ENCODE data around the gene NKIRAS1.
"Not testable (repeated sequence)": the region's sequence is repeated elsewhere in the genome, so short reads cannot be mapped to it uniquely, and the experiment has no call there.

Gene NKIRAS1

DNA sequence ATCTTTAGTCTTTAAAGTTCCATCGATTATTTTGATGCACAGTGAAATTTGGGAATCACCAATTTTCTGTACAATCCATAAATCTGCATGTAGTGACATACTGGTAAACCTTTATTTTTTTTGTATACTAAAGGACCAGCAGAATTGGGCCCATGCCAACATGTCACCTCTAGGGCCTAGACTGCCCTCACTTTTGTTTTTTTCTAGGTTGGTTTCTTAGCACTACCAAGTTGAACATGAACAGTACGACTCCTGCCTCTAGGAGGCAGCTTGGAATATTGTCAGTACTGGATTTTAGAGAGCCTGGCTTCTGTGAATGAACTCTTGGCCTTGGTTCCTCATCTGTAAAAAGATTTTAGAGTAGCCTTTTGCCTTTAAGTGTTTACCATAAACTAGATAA is 32.3 kb downstream of the NKIRAS1 start:
- TF ChIP-seq, protein P1, sequence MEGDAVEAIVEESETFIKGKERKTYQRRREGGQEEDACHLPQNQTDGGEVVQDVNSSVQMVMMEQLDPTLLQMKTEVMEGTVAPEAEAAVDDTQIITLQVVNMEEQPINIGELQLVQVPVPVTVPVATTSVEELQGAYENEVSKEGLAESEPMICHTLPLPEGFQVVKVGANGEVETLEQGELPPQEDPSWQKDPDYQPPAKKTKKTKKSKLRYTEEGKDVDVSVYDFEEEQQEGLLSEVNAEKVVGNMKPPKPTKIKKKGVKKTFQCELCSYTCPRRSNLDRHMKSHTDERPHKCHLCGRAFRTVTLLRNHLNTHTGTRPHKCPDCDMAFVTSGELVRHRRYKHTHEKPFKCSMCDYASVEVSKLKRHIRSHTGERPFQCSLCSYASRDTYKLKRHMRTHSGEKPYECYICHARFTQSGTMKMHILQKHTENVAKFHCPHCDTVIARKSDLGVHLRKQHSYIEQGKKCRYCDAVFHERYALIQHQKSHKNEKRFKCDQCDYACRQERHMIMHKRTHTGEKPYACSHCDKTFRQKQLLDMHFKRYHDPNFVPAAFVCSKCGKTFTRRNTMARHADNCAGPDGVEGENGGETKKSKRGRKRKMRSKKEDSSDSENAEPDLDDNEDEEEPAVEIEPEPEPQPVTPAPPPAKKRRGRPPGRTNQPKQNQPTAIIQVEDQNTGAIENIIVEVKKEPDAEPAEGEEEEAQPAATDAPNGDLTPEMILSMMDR (IDR thresholded peaks at IDR 0.05; ENCODE audit: control insufficient read depth, insufficient read depth, low read depth, low read length, missing control alignments): no peak
- DNase-seq (ENCODE audit: low read depth): no peak
- H3K4me3 ChIP-seq (ENCODE audit: control insufficient read depth, low read depth, low read length): no peak overlapping the region

DNA sequence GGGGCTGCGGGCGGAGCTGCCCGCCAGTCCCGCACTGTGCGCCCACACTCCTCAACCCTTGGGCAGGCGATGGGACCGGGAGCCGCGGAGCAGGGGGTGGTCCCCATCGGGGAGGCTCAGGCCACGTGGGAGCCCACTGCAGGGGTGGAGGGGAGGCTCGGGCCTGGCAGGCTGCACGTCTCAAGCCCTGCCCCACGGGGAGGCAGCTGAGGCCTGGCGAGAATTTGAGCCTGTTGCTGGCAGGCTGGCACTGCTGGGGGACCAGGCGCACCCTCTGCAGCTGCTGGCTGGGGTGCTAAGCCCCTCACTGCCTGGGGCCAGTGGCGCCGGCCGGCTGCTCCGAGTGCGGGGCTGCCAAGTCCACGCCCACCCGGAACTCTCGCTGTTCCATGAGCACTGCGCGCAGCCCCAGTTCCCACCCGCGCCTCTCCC is 34.3 kb downstream of the NKIRAS1 start:
- no peak for DNase-seq (ENCODE audit: low read depth)
- TF ChIP-seq, protein P1 (IDR thresholded peaks at IDR 0.05; ENCODE audit: control insufficient read depth, insufficient read depth, low read depth, low read length, missing control alignments): no peak
- H3K4me3 ChIP-seq (ENCODE audit: control insufficient read depth, low read depth, low read length): no peak overlapping the region

DNA sequence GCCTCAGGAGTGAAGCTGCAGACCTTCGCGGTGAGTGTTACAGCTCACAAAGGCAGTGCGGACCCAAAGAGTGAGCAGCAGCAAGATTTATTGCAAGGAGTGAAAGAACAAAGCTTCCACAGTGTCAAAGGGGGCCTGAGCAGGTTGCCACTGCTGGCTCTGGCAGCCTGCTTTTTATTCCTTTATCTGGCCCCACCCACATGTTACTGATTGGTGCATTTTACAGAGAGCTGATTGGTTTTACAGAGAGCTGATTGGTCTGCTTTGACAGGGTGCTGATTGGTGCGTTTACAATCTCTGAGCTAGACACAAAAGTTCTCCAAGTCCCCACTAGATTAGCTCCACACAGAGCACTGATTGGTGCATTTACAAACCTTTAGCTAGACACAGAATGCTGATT is 34.8 kb downstream of the NKIRAS1 start:
- not testable (repeated sequence) for DNase-seq (ENCODE audit: low read depth); H3K4me3 ChIP-seq (ENCODE audit: control insufficient read depth, low read depth, low read length)

DNA sequence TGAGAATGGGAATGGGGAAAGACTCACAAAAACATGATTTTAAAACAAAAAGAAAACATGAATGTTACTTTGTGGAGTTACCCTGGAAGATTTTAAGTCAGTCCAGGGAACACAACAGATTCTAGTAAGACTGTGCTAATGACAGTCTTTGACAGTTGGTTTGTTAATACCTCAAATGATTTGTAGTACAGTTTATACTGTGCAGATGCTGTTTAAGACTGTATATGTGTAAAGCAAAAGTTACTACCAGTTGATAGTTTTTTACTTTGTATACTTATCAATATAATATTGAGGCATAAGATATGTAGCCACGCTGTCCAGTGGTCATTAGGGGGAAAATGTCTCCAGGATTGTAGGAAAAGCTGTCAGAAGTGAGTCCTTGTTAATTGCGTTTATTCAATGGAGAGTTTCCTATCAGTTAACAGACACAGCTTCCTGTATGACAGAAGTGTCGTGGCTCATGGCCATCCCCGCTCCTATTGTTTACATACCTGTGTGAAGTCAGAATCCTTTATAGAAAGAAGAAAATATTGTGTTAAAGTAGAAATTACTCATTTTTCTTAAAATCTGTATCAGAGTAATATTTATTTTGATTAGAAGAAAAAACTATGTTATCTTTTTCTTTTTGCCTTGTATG is 36.0 kb downstream of the NKIRAS1 start:
- H3K4me3 ChIP-seq (ENCODE audit: control insufficient read depth, low read depth, low read length): no peak overlapping the region
- TF ChIP-seq, protein P1 (IDR thresholded peaks at IDR 0.05; ENCODE audit: control insufficient read depth, insufficient read depth, low read depth, low read length, missing control alignments): no peak
- no peak for DNase-seq (ENCODE audit: low read depth)

DNA sequence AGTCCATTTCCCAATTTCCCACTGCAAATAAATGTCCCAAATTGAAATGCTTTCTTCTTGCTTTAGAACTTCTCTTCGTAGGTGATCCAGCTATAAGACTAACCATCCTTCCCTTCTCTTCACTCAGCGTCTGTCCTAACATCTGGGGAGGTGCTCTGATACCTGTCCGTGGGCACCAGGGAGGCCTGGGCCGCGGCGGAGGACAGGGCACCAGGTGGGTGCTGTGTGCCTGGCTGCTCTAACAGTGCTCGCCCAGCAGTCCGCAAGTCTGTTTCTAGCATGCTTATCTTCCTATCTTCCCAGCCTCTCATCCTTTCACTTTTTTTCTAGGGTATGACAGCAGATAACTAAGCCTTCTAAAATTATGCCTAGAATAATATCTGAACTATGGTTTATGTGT is 37.3 kb downstream of the NKIRAS1 start:
- DNase-seq (ENCODE audit: low read depth): no peak
- TF ChIP-seq, protein P1 (IDR thresholded peaks at IDR 0.05; ENCODE audit: control insufficient read depth, insufficient read depth, low read depth, low read length, missing control alignments): no peak
- no peak overlapping the region for H3K4me3 ChIP-seq (ENCODE audit: control insufficient read depth, low read depth, low read length)

DNA sequence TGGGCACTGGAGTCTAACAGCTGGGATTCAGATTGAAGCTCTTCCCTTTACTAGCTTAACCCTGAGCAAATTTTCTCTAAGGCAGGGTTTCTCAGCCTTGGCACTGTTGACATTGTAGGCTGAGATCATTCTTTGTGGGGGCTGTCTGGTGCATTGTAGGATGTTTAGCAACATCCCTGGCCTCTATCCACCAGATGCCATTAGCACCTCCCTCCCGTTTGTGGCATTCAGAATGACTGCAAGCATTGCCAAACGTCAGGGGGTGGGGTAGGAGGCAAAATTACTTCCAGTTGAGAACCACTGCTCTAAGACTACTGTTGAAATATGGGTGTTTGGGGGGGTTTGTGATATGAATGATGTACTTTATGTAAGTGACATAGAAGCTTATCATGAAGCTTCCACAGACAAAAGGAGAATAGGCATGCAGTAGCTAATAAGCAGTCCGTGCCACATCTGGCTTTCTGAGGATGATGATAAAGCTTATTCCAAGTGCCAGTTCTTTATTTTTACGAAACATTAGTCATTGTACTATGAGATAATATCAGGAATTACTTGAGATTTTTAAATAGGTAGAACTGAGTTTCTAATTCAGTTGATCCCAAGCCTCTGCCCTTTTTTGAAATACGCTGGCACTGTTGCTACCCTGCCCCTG is 39.3 kb downstream of the NKIRAS1 start:
- H3K4me3 ChIP-seq (ENCODE audit: control insufficient read depth, low read depth, low read length): no peak overlapping the region
- TF ChIP-seq, protein P1 (IDR thresholded peaks at IDR 0.05; ENCODE audit: control insufficient read depth, insufficient read depth, low read depth, low read length, missing control alignments): no peak
- peak; percentile 79 for DNase-seq (ENCODE audit: low read depth)

DNA sequence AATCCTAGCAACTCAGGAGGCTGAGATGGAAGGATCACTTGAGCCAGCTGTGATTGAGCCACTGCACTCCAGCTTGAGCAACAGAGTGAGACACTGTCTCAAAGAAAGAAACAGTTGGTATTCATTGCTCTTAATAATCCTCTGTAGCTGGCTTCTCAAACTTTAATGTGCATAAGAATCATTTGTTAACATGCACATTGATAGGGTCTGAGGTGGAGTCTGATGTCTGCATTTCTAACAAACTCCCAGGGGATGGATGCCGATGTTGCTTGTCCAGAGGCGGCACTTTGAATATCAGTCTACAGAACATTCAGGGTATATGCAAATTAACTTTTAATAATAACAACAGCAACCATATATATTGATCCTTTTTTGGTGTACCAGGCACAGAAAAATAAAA is 39.9 kb downstream of the NKIRAS1 start:
- no peak for DNase-seq (ENCODE audit: low read depth)
- no peak overlapping the region for H3K4me3 ChIP-seq (ENCODE audit: control insufficient read depth, low read depth, low read length)
- TF ChIP-seq, protein P1 (IDR thresholded peaks at IDR 0.05; ENCODE audit: control insufficient read depth, insufficient read depth, low read depth, low read length, missing control alignments): no peak
